Activated CD8-positive, alpha-beta memory T cell treated with anti-CD3 and anti-CD28 coated beads, Interleukin-2, amount 50 U/mL, for 4 hours (primary cell): ENCODE measurements around the gene DPAGT1.
"Not testable (repeated sequence)": the region's sequence is repeated elsewhere in the genome, so short reads cannot be mapped to it uniquely, and the experiment has no call there.

Source experiments
- DNase-seq: peaks from one replicate; pipeline ENCODE4 v3.0.0-alpha.2; 2020

The DPAGT1 gene

GRCh38 chr11:119115484-119116234 is 14.0 kb upstream of the DPAGT1 start:
- DNase-seq: no peak

GRCh38 chr11:119114351-119114750 is 12.7 kb upstream of the DPAGT1 start:
- no peak for DNase-seq

- DNase-seq: no peak
These were observed 12.1 kb upstream of the DPAGT1 start for GRCh38 chr11:119113716-119114115.

- no peak for DNase-seq
These were observed 10.8 kb upstream of the DPAGT1 start for GRCh38 chr11:119112314-119113020.

GRCh38 chr11:119111361-119111925 is 9.8 kb upstream of the DPAGT1 start:
- DNase-seq: no peak

- no peak for DNase-seq
These were observed 8.8 kb upstream of the DPAGT1 start for GRCh38 chr11:119110439-119110838.

GRCh38 chr11:119109843-119110242 is 8.2 kb upstream of the DPAGT1 start:
- no peak for DNase-seq

GRCh38 chr11:119108857-119109221 is 7.2 kb upstream of the DPAGT1 start:
- no peak for DNase-seq

GRCh38 chr11:119108146-119108856 is 6.6 kb upstream of the DPAGT1 start:
- no peak for DNase-seq

GRCh38 chr11:119107538-119108145 is 6.0 kb upstream of the DPAGT1 start:
- DNase-seq: peak; percentile 29

- peak; percentile 87 for DNase-seq
These were observed 5.2 kb upstream of the DPAGT1 start, which contains the start of gene C2CD2L for GRCh38 chr11:119106564-119107537. Gene C2CD2L, plus strand, starts transcription at chr11:119107344. Its CDS starts 398 bp downstream, at chr11:119107742.

- no peak for DNase-seq
These were observed 2.1 kb upstream of the DPAGT1 start for GRCh38 chr11:119103793-119104192.

- DNase-seq: not testable (repeated sequence)
These were observed 1.6 kb upstream of the DPAGT1 start for GRCh38 chr11:119103161-119103664.

- no peak for DNase-seq
These were observed 477 bp downstream of the DPAGT1 start for GRCh38 chr11:119100994-119101758.

- DNase-seq: no peak
These were observed 1.2 kb downstream of the DPAGT1 start for GRCh38 chr11:119100246-119100970.

GRCh38 chr11:119099711-119100110 is 1.9 kb downstream of the DPAGT1 start:
- DNase-seq: no peak

GRCh38 chr11:119095066-119095880 is 6.4 kb downstream of the DPAGT1 start:
- peak; percentile 99 for DNase-seq

- peak; percentile 59 for DNase-seq
These were observed 6.9 kb downstream of the DPAGT1 start for GRCh38 chr11:119094816-119095065.
